D341Med (cell line): ENCODE measurements around the gene ZNF593OS.
A peak's percentile ranks its signal among the peaks of the same experiment; 100 is the strongest.

Source experiments
- DNase-seq: peaks from one replicate; pipeline ENCODE4 v3.0.0; 2012; ENCODE audit warnings: low spot score

ZNF593OS gene

DNA sequence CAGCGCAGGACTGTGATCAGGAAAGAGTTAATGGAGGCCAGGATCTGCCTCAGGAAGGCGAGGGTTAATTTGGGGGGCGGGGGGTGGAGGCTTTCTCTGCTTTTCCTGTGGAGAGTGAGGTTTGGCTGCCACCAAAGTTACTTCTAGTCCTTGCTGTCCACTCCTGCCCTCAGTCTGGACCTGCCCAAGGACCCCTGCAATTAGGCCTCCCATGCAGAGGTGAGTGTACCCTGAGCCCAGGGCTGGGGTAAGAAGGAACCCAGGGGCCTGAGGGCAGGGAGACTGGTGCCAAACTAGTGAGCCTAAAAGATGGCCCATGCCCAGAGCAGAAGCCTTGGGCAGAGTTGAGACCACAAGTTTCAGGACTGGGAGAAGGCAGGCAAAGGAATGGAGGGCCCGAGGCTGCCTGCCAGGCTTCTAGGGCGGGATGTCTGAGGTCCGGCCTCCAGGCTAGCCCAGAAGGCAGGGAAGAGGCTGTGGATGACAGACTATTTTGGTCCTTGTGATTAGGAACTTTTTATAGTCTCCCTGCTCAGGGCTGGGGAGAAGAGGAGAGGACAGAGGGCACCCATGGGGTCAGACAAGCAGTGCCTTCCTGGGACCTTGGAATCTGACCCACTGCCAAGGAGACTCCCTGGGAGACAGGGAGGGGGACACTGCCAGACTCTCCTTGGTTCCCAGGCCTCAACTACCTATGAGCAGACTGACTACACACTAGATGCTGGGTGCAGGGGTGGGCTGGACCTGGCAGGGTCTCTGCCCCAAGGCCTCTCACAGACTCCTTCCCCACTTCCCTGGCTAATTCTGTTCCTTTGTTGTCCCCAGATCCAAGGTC lies 12.5 kb downstream of the ZNF593OS start, which contains the start of gene FAM110D:
Gene FAM110D (plus strand): TSS at position 172 of the 835 bp plus-strand sequence. CDS start 2,213 bp downstream, outside the sequence.
- DNase-seq = no peak

- no peak for DNase-seq
Observed at GRCh38 chr1:26158271-26158907, 13.2 kb downstream of the ZNF593OS start.

DNA sequence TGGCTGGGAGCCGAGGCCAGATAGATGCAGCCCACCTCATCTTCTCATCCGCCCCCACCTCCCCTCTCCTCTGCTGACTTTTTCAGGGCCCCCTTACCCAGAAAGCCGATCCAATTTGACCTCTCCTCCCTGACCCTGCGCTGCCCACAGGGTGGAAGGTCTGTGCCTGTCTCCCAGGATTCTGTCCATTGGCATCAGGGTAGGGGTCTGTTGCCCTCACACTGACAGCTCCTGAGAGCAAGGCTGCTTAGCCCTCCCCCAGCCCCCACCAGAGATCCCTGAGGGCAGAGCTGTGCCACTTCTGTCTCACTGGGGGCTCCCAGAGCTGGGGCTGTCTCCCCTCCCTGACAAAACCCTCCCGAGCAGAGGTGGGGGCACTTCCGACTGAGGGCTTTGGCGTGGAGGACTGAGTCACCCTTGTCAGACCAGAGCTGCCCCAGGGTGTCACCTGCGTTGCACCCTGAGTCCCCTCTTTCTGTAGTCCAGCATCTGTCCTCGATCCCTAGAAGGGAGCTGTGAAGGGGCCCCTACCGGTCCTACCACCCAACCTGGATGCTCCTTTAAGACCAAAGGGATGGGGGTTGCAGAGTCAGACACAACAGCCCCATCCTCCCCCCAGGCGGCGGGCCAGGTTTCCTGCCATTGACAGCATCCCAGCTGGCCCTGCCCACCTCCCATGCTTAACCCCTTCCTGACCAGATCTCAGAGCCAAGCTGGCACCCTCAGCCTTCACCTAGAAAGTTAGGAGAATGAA lies 15.2 kb downstream of the ZNF593OS start:
- DNase-seq = no peak

- DNase-seq = no peak
Observed at GRCh38 chr1:26155370-26156284, 16.0 kb downstream of the ZNF593OS start.

- no peak for DNase-seq
Observed at GRCh38 chr1:26154750-26155149, 16.9 kb downstream of the ZNF593OS start.

DNA sequence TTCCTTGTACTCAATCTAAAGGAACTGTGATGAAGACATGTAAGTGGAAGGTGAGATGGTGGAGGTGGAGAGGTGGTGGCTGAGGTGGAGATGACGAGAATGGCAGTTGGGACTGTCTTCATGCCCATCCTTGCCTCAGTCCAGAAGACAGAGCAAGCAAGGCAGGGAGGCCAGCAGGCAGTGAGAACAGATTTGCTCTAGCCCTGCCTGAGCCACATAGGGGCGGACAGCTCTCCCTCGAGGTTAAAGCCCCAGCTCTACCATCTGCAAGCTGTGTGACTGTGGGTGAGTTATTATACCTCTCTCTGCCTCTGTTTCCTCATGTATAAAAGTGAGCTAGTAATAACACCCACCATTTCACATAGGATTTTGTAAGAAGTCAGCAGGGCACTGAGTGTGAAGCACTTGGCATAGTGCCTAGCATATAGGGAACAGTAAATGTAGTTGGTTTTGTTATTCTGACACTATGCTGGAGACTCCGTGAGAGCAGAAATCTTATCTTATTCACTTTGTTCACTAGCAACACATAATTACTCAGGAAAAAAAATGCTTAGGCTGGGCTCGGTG lies 17.6 kb downstream of the ZNF593OS start:
- no peak for DNase-seq

DNA sequence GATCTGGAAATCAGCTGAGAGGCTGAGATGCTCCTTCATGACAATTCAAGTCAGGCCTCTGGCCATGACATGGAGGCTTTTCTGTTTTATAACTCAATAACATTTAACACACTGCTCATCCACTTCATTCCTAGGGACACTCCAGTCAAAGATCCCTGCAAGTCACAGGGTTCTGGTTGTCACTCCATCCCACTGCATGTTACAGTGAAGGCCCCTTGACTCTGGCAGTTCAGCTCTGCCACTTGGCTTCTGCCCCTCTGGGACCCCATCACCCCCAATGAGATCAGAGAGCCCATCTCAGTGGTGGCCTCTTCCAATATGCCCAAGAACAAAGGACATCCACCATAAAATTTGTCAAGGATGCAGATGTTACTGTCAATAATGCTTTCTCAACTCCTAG lies 22.7 kb downstream of the ZNF593OS start:
- no peak for DNase-seq

- DNase-seq = no peak
Observed at GRCh38 chr1:26145960-26146294, 25.7 kb downstream of the ZNF593OS start.

- peak; percentile 83 for DNase-seq
Observed at GRCh38 chr1:26145041-26145959, 26.3 kb downstream of the ZNF593OS start.

- no peak for DNase-seq
Observed at GRCh38 chr1:26142159-26142558, 29.5 kb downstream of the ZNF593OS start.

DNA sequence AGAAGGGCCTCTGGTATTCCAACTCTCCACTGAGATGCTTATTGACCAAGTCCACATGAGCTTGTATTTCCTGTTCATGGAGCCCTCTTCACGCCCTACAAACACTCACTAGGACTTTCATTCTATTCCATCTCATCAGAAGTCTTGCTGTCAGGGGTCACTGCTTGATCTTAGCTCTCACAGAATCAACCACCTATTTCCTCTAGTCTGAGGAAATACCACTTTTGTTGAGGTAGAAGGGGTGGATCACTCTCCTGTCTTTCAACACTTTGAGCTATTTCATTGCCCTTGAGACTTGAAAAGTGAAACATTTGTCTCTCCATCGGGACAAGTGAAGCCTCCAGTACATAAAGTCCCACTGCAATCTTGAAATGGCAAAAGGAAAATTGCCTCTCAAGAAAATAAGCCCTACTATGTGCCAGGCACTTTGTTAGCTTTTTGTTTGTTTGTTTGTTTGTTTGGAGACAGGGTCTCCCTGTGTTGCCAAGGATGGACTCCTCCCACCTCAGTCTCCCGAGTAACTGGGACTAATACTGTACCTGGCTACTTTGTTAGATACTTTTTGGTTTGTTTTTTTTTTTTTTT lies 32.6 kb downstream of the ZNF593OS start:
- no peak for DNase-seq

- DNase-seq = no peak
Observed at GRCh38 chr1:26134466-26134865, 37.2 kb downstream of the ZNF593OS start.

GRCh38 chr1:26132834-26133167 lies 38.8 kb downstream of the ZNF593OS start:
- DNase-seq = no peak

DNA sequence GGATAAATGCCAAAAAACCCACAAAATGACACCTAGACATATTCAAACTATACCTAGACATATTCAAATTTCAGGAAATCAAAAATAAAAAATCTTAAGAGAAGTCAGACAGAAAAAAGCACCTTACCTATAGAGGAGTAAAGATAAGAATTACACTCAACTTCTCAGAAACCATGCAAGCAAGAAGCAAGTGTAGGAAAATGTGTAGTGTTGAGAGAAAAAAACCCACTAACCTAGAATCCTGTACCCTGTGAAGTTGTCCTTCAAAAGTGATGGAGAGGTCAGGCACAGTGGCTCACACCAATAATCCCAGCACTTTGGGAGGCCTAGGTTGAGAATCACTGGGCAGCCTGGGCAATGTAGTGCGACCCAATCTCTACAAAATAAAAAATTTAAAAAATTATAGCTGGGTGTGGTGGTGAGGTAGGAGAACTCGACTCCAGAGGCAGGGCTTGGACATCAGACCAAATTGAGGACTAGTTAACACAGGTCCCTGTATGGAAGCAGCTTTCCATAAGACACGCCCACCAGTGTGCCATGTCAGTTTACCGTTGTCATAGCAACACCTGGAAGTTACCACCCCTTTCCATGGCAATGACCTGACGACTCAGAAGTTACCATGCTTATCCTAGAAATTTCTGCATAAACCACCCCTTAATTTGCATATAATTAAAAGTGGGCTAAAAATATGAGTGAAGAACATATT lies 39.4 kb downstream of the ZNF593OS start:
- DNase-seq = no peak

- DNase-seq = no peak
Observed at GRCh38 chr1:26130695-26131094, 40.9 kb downstream of the ZNF593OS start.

DNA sequence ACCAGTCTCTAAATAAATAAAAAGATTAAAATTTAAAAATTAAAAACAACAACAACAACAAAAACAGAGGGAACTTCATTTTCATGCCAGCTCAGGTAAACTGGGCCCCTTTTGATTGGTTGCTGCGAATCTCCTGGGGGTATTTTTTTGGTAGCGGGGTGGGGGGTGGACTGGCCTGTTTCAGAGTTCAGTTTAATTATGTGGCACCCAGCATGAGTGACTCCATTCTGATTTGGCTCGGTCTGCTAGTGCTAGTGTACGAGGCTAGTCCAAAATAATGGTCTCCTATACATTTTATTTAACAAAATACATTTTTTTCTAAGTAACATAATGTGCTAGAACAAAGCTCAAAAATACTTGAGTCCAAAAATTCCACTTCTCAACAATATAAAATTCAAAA lies 41.9 kb downstream of the ZNF593OS start:
- no peak for DNase-seq

DNA sequence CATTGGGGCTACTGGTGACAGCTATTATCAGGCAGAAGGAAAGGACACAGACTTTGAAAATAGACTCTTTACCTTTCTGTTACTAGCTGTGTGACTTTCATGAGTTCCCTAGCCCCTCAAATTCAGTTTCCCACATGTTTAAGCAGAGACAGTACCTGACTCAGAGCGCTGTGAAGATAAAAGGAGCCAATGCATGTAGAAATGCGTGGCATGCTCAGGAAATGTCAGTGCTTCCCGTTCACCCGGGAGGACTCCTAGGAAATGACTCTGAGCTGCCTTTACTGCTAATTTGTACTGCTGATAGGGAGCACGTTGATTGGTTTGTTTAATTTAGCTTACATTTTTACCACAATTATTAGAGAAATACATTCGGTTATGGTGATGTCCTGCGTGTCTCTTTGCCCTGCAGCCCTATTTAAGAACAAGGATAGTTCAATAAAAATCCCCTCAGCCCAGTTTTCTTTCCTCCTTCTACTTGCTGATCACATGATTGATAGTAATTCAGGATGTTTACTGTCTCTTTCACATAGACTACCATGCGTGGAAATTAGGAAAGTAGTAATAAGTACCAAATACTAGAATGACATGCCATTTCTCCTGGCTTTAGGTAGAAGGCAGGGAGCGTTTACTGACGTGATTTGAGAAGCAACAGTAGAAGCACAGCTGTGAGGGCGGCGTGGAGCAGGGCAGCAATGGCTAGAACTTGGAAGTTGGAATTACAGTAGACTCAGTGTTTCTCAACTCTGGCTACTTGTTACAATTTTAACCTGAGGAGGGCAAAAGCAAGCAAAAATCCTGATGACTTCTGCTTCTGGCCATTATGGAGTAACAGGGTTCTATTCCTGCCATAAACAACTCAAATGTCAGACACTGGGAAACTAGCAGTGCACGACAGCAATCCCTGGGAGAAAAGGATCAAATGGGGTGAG lies 44.1 kb downstream of the ZNF593OS start:
- no peak for DNase-seq

GRCh38 chr1:26126321-26127084 lies 45.1 kb downstream of the ZNF593OS start:
- DNase-seq = no peak
